GM12865 (cell line): Measurements from ENCODE around the gene PLEKHA8.

ENCODE experiments used
- DNase-seq: peaks from one replicate; pipeline ENCODE4 v3.0.0; 2010; ENCODE audit warnings: low read depth
- H3K4me3 ChIP-seq: 2 replicates; pipeline ENCODE4 v1.5.1; 2011; ENCODE audit warnings: mild to moderate bottlenecking, low read depth, low read length, control low read depth
- CTCF ChIP-seq: IDR thresholded peaks from 2 replicates; pipeline ENCODE4 v1.5.1; 2011; ENCODE audit warnings: low read length, control low read depth, low read depth, inconsistent platforms; ENCODE audit not compliant: insufficient read depth; ENCODE audit errors: missing control alignments

Gene PLEKHA8

DNA sequence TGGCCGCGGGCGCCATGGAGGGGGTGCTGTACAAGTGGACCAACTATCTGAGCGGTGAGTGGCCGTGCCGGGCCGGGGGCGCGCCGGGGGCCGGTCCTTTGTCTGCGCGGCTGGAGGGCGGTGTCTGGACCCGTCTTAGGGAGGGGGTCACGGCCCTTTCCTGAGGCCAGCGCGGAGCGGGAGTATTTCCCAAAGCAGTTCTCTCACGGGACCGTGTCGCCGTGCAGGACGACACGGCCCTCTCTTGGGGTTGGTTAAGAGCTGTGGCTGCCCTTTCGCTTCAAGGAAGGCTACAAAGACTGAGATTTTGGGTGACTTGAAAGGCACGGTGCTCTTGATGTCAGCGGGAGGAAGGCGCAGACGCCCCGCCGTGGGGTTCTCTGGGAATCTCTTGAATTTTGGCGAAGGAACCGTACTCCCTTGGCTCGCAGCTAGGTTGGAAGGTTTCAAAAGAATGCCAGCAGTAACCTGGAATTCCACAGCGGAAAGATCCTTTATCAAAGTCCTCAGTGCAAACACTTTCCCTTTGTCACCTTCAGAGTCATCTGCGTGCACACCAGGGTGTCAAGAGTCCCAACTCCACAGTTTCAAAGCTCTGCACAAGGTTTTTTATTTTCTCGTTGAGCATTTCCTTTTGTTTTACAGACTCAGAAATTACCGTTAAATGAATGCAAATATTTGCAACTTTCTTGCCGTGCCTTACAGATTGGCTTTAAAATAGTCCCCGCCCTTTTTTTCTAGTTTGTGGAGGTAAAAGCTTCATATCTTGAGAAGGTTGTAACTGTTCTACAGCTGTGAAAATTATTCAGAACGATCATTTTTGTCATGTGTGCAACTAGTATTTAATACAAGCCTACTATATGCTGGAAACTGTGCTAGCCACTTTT lies 780 bp downstream of the PLEKHA8 start:
- H3K4me3 ChIP-seq = peak overlapping the region; percentile 92
- DNase-seq = peak; percentile 65
- no peak for TF ChIP-seq CTCF

DNA sequence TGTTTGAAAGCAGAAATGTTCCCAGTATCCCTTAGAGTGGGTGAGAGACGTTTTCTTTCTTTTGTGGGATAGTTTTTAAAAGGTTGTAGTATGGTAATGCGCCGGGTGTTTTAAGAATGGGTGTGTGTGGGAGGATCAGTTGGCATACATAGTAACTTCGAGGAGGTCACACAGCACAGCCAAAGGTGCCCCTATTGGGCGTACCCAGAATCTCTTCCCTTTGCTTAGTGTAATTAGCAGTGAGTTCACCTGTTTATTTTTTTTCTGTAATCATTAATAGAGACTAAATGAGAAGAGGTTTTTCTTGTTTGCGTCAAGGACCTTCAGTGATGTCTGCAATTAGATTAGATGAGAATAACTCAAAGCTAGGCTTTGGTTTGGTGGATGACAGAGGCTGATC lies 1.5 kb downstream of the PLEKHA8 start:
- H3K4me3 ChIP-seq = peak overlapping the region; percentile 92
- peak; percentile 21 for DNase-seq
- no peak for TF ChIP-seq CTCF

- no peak for DNase-seq
- no peak for TF ChIP-seq CTCF
- H3K4me3 ChIP-seq = no peak overlapping the region
Measured at GRCh38 chr7:30032310-30033125, 4.3 kb downstream of the PLEKHA8 start.

GRCh38 chr7:30034501-30034900 lies 6.3 kb downstream of the PLEKHA8 start:
- no peak for TF ChIP-seq CTCF
- no peak overlapping the region for H3K4me3 ChIP-seq
- DNase-seq = no peak

DNA sequence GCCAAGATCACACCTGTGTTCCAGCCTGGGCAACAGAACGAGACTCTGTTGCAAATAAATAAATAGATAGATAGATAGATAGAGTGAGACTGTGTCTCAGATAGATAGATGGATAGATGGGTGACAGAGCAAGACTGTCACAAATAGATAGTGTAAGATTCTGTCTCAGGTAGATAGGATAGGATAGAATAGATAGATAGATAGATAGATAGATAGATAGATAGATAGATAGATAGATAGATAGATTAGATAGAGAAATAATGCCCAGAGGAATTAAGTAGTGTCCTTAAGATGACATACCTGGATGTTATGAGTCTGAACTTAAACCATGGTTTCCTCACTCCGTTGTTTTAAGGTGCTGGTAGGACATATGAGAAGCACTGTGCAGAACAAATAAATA lies 8.0 kb downstream of the PLEKHA8 start:
- DNase-seq = no peak
- no peak overlapping the region for H3K4me3 ChIP-seq
- TF ChIP-seq CTCF = no peak

GRCh38 chr7:30038196-30038980 lies 10.2 kb downstream of the PLEKHA8 start:
- no peak for TF ChIP-seq CTCF
- no peak for DNase-seq
- H3K4me3 ChIP-seq = no peak overlapping the region
